HepG2 (cell line): ENCODE results near the gene TMEM145. TPM values are rescaled to one million over a fixed set of nuclear protein-coding genes. Genes with fewer than 3 reads are reported as not detected.

Experiments used
- ATAC-seq: fragments of 200-7000 bp; cut with Tn5 transposase; 3 replicates; pipeline ENCODE4 v1.9.1; 2020; ENCODE audit warnings: mild to moderate bottlenecking, moderate library complexity
- BruUV-seq: library from RNA; stranded (reverse); fragments of 400-500 nt; replicated peaks from 2 replicates; lab custom pipeline; 2021; lab: Mats Ljungman, UMichigan
- CTCF ChIA-PET: fragments of 300-600 bp; formaldehyde crosslinking; extraction: SDS; loops from one replicate; lab custom pipeline; 2021; ENCODE audit warnings: low total read pairs, inconsistent platforms, low intra/inter-chr PET ratio; lab: Yijun Ruan, JAX
- POLR2A ChIA-PET: fragments of 350-600 bp; sonication (Branson Sonifier 250); formaldehyde crosslinking; loops from one replicate; lab custom pipeline; 2020; ENCODE audit warnings: antibody characterized with exemption, inconsistent platforms; lab: Yijun Ruan, JAX
- DNase-seq: peaks from one replicate; pipeline ENCODE4 v3.0.0-alpha.2; 2015; ENCODE audit warnings: low spot score
- FAIRE-seq: peaks from 3 replicates; lab custom pipeline; 2011; peaks lifted over from hg19 to GRCh38; lab: Jason Lieb, UNC
- H2AFZ ChIP-seq: one replicate; pipeline ENCODE4 v1.6.1; 2011; ENCODE audit warnings: low read length, inconsistent platforms
- H3K27ac ChIP-seq: fragments of 300-600 bp; 3 replicates; pipeline ENCODE4 v1.8.0; 2011; ENCODE audit warnings: mixed run types, mild to moderate bottlenecking, mixed read lengths, low read length, inconsistent platforms; ENCODE audit not compliant: insufficient read depth; ENCODE audit errors: extremely low read length
- H3K27me3 ChIP-seq, 2 experiments: fragments of 200-600 bp in 1 of 2; 2 replicates in 1 of 2; 3 replicates in 1 of 2; pipeline versions ENCODE4 v1.6.0 to v1.8.0; 2011; ENCODE audit warnings: low read length in 2 of 2, mild to moderate bottlenecking in 2 of 2, moderate library complexity in 2 of 2, inconsistent platforms in 1 of 2; ENCODE audit not compliant: insufficient read depth in 2 of 2, control insufficient read depth in 1 of 2
- H3K36me3 ChIP-seq, 2 experiments: fragments of 200-600 bp in 1 of 2; replicated peaks in 1 of 2; 2 replicates in 1 of 2; 3 replicates in 1 of 2; pipeline versions ENCODE4 v1.5.1 to v1.8.0; 2011; ENCODE audit warnings: low read length in 2 of 2, inconsistent platforms in 1 of 2; ENCODE audit not compliant: insufficient read depth in 2 of 2, control insufficient read depth in 1 of 2
- H3K4me1 ChIP-seq: 2 replicates; pipeline ENCODE4 v1.5.1; 2012; ENCODE audit warnings: low read length, inconsistent platforms; ENCODE audit not compliant: insufficient read depth
- H3K4me2 ChIP-seq: 2 replicates; pipeline ENCODE4 v1.6.0; 2011; ENCODE audit warnings: low read depth, low read length, inconsistent platforms
- H3K4me3 ChIP-seq, 3 experiments: fragments of 200-600 bp in 1 of 3; sonication (generic), shearing (Covaris generic) in 1 of 3; replicated peaks in 1 of 3; 2 replicates each; pipeline ENCODE4 v1.5.1; 2011 to 2016; ENCODE audit warnings: low read length in 3 of 3, inconsistent platforms in 2 of 3, low read depth in 2 of 3, mild to moderate bottlenecking in 2 of 3, control low read depth in 1 of 3, mixed read lengths in 1 of 3; ENCODE audit not compliant: insufficient read depth in 1 of 3
- H3K79me2 ChIP-seq: one replicate; pipeline ENCODE4 v1.6.1; 2011; ENCODE audit warnings: low read length, inconsistent platforms; ENCODE audit not compliant: insufficient read depth
- H3K9ac ChIP-seq: 2 replicates; pipeline ENCODE4 v1.6.0; 2011; ENCODE audit warnings: mild to moderate bottlenecking, low read depth, low read length, inconsistent platforms; ENCODE audit not compliant: insufficient read depth
- H3K9me3 ChIP-seq: 2 replicates; pipeline ENCODE4 v1.5.1; 2012; ENCODE audit warnings: mild to moderate bottlenecking, low read length
- H4K20me1 ChIP-seq: 2 replicates; pipeline ENCODE4 v1.6.0; 2011; ENCODE audit warnings: inconsistent platforms, mild to moderate bottlenecking, low read length, moderate library complexity; ENCODE audit not compliant: insufficient read depth
- HOXA3 ChIP-seq: sonication (generic); formaldehyde crosslinking; IDR thresholded peaks from 2 replicates; pipeline ENCODE4 v1.5.0; 2020; ENCODE audit warnings: missing genetic modification reagents
- MAX ChIP-seq: IDR thresholded peaks from 2 replicates; pipeline ENCODE4 v1.6.1; 2012; ENCODE audit warnings: inconsistent platforms
- MIER2 ChIP-seq: IDR thresholded peaks from 2 replicates; pipeline ENCODE4 v1.6.1; 2016; ENCODE audit warnings: missing biosample characterization, missing genetic modification reagents
- POLR2A ChIP-seq, 2 experiments: IDR thresholded peaks; 2 replicates each; pipeline ENCODE4 v1.6.1; 2011; ENCODE audit warnings: low read depth in 2 of 2, low read length in 2 of 2, mild to moderate bottlenecking in 1 of 2, moderate library complexity in 1 of 2; ENCODE audit not compliant: insufficient read depth in 1 of 2
- SIN3B ChIP-seq: fragments of 150-350 bp; IDR thresholded peaks from 2 replicates; pipeline ENCODE4 v1.6.1; 2014; ENCODE audit warnings: low read length
- SRSF9 ChIP-seq: fragments of 200-400 bp; formaldehyde crosslinking; IDR thresholded peaks from 2 replicates; pipeline ENCODE4 v1.6.1; 2018; ENCODE audit warnings: borderline replicate concordance, mild to moderate bottlenecking, low read depth, low read length; ENCODE audit not compliant: insufficient read depth, poor library complexity, severe bottlenecking
- ZNF746 ChIP-seq: sonication (generic); formaldehyde crosslinking; IDR thresholded peaks from 2 replicates; pipeline ENCODE4 v1.8.0; 2022; ENCODE audit warnings: mild to moderate bottlenecking, missing genetic modification reagents
- WGBS: methylation state at CpG from one replicate; pipeline ENCODE4 v1.1.6; 2017; ENCODE audit warnings: low lambda C conversion rate; 5-methylcytosine and 5-hydroxymethylcytosine counted together
- in situ Hi-C: cut with HindIII; loops from 2 replicates; pipeline ENCODE4 v1.10.0; 2017; ENCODE audit warnings: low pct_unique_long_range_greater_than_20kb; ENCODE audit not compliant: extremely low pct_ligation_motif_present
- intact Hi-C: fragments of 100-400 bp; cut with micrococcal nuclease; formaldehyde crosslinking; loops from one replicate; pipeline ENCODE4 v1.10.0; 2022; ENCODE audit not compliant: unreplicated experiment
- polyA plus RNA-seq, 8 experiments: library from polyadenylated mRNA; depleted of rRNA in 3 of 8; stranded (reverse) in 7 of 8; unstranded in 1 of 8; fragments of >200 nt; fragmentation: Illumina TruSeq in 4 of 8; extraction: Trizol in 4 of 8; gene quantifications; 2 replicates each; pipeline versions ENCODE4 v1.2.1 to v1.2.3, GENCODE V29; 2011 to 2016; ENCODE audit warnings: low read depth in 4 of 8, missing spikeins in 1 of 8, mixed read lengths in 1 of 8; ENCODE audit not compliant: insufficient read depth in 1 of 8
- total RNA-seq, 5 experiments: library from RNA; depleted of rRNA; stranded (reverse); fragments of >200 nt; fragmentation: Illumina TruSeq; extraction: Trizol; gene quantifications; 2 replicates each; pipeline ENCODE4 v1.2.3, GENCODE V29; 2016; ENCODE audit warnings: low read depth in 1 of 5
- TF ChIP-seq, protein P1 (sequence below): IDR thresholded peaks from 2 replicates; pipeline ENCODE4 v1.6.1; 2016; ENCODE audit warnings: low read depth
- TF ChIP-seq, protein P2 (sequence below): sonication (generic); formaldehyde crosslinking; conservative IDR thresholded peaks from 2 replicates; pipeline ENCODE4 v1.4.0; 2020; ENCODE audit warnings: missing genetic modification reagents

Gene TMEM145
- total and polyA plus RNA-seq, 2 of the 13 experiments (the other 11 are each of a cell fraction or from before 2014, with no cell fraction given): 0.07 to 5.1 TPM

- ATAC-seq (no peak), FAIRE-seq (no peak), DNase-seq (no peak)
- no peaks in the 10 kb centered on the region for H3K9me3 ChIP-seq
- TF ChIP-seq MIER2 (CRISPR knock-in tag) (no peak), MAX (no peak), ZNF746 (CRISPR knock-in tag) (no peak), SRSF9 (no peak), HOXA3 (CRISPR knock-in tag) (no peak), SIN3B (no peak), POLR2A (IDR thresholded peaks at IDR 0.05; ENCODE audit: insufficient read depth in 1 of 2, low read depth in 2 of 2, low read length in 2 of 2) (no peak)
- TF ChIP-seq, protein P1, sequence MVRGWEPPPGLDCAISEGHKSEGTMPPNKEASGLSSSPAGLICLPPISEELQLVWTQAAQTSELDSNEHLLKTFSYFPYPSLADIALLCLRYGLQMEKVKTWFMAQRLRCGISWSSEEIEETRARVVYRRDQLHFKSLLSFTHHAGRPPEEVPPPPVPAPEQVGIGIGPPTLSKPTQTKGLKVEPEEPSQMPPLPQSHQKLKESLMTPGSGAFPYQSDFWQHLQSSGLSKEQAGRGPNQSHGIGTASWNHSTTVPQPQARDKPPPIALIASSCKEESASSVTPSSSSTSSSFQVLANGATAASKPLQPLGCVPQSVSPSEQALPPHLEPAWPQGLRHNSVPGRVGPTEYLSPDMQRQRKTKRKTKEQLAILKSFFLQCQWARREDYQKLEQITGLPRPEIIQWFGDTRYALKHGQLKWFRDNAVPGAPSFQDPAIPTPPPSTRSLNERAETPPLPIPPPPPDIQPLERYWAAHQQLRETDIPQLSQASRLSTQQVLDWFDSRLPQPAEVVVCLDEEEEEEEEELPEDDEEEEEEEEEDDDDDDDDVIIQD (CRISPR knock-in tag): no peak
- TF ChIP-seq, protein P2, sequence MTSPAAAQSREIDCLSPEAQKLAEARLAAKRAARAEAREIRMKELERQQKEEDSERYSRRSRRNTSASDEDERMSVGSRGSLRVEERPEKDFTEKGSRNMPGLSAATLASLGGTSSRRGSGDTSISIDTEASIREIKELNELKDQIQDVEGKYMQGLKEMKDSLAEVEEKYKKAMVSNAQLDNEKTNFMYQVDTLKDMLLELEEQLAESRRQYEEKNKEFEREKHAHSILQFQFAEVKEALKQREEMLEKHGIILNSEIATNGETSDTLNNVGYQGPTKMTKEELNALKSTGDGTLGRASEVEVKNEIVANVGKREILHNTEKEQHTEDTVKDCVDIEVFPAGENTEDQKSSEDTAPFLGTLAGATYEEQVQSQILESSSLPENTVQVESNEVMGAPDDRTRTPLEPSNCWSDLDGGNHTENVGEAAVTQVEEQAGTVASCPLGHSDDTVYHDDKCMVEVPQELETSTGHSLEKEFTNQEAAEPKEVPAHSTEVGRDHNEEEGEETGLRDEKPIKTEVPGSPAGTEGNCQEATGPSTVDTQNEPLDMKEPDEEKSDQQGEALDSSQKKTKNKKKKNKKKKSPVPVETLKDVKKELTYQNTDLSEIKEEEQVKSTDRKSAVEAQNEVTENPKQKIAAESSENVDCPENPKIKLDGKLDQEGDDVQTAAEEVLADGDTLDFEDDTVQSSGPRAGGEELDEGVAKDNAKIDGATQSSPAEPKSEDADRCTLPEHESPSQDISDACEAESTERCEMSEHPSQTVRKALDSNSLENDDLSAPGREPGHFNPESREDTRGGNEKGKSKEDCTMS: no peak
- peaks cover 21% of the 10 kb centered on the region for H3K79me2 ChIP-seq
- H4K20me1 ChIP-seq: no peaks in the 10 kb centered on the region
- H3K4me2 ChIP-seq: no peak overlapping the region
- intact Hi-C loops: no loop called here
- H3K4me3 ChIP-seq: no peak overlapping the region
- no peak overlapping the region for H2AFZ ChIP-seq
- H3K9ac ChIP-seq: no peak overlapping the region
- peaks cover 36% of the 10 kb centered on the region for H3K4me1 ChIP-seq
- H3K27me3 ChIP-seq: no peaks in the 10 kb centered on the region; a peak in 1 of 5 replicates
- ChIA-PET POLR2A (no interaction called here), CTCF (no interaction called here)
- WGBS: 76% methylated on average over 2 of the region's 2 CpGs
- no TSS peak for BruUV-seq
- in situ Hi-C loops: no loop called here
- H3K27ac ChIP-seq: no peak overlapping the region
- H3K36me3 ChIP-seq: peaks cover 0 to 5% of the 10 kb centered on the region in 2 experiments; a peak in 2 of 5 replicates
These were observed 15.7 kb downstream of the TMEM145 start for GRCh38 chr19:42328854-42329253.
